Stimulated activated naive CD8-positive, alpha-beta T cell treated with anti-CD3 and anti-CD28 coated beads, Interleukin-15, amount 100 ng/mL, for 72 hours (primary cell): Measurements from ENCODE around the gene MTMR6.

Source experiments
- ATAC-seq: fragments of 150-1000 bp; cut with Tn5 transposase; 2 replicates; pipeline ENCODE4 v1.10.0; 2021; ENCODE audit warnings: mild to moderate bottlenecking, moderate library complexity
- DNase-seq, 2 donors: peaks; one replicate each; pipeline ENCODE4 v3.0.0; 2021 to 2022
- H3K27ac Mint-ChIP-seq, 2 donors: one replicate each; pipeline ENCODE4 v1.8.0; 2022; ENCODE audit warnings: mild to moderate bottlenecking in 2 of 2, mixed read lengths in 2 of 2, moderate library complexity in 2 of 2
- H3K27me3 Mint-ChIP-seq: one replicate; pipeline ENCODE4 v1.8.0; 2022; ENCODE audit warnings: mixed read lengths
- H3K4me1 Mint-ChIP-seq: one replicate; pipeline ENCODE4 v1.8.0; 2022; ENCODE audit warnings: mild to moderate bottlenecking, mixed read lengths
- H3K4me3 Mint-ChIP-seq, 2 donors: one replicate each; pipeline ENCODE4 v1.8.0; 2022; ENCODE audit warnings: mild to moderate bottlenecking in 2 of 2, mixed read lengths in 2 of 2, moderate library complexity in 1 of 2
- H3K9me3 Mint-ChIP-seq, 2 donors: one replicate each; pipeline ENCODE4 v1.8.0; 2022; ENCODE audit warnings: mixed read lengths in 2 of 2

Gene MTMR6

DNA sequence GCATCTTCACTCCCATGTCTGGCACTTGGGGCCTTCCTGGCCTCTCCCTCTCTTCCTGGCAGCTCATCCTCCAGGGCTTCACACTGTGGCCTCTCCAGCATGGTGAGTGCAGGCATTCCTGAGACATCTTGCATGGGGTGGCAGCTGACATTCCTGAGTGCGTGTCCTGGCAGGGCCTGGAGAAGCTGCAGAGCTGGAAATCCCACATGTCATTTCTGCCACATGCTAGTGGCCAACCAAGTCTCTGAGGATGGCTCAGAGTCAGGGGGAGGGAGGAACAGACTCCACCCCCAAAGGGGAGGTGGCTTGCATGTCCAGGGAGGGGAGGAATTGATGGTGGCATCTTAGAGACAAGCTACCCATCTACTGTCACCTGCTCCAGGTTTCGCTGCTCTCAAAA, 73.6 kb downstream of the MTMR6 start:
- Mint-ChIP-seq H3K27me3 (no peaks in the 10 kb centered on the region), H3K4me3 (no peak overlapping the region), H3K4me1 (no peaks in the 10 kb centered on the region), H3K27ac (no peak overlapping the region), H3K9me3 (no peaks in the 10 kb centered on the region)
- ATAC-seq: no peak
- no peak for DNase-seq

DNA sequence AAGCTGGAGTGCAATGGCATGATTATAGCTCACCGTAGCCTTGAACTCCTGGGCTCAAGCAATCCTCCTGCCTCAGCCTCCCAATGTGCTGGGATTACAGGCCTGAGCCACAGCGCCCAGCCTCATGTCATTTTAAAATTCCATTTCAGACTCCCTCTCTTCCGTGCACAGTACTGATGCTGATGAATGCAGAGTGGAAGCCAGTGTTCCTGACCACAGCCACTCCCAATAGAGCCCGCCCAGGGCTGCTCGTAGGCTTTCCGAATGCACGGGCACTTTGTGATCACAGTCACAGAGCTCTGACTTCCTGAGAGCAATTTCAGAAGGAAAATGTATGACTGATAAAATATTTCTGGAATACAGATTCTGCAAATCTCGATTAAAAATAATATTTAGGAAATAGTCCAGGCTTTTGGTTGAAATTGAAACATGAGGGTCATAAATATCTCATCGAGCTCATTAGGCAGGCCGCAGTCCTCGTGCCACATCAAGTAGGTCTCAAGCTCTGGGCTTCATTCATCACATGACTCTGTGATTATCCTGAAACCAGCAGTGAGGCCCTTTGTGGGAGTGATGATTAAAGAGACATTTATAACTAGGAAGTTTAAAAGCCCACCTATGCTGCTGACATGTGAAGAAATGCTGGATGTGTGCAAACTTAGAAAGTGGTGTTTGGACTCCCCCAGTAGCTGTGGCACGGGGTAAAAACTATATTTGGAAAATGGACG, 76.3 kb downstream of the MTMR6 start:
- Mint-ChIP-seq H3K9me3 (no peaks in the 10 kb centered on the region), H3K4me3 (no peak overlapping the region), H3K27ac (no peak overlapping the region), H3K27me3 (no peaks in the 10 kb centered on the region), H3K4me1 (no peaks in the 10 kb centered on the region)
- no peak for DNase-seq
- ATAC-seq: no peak

DNA sequence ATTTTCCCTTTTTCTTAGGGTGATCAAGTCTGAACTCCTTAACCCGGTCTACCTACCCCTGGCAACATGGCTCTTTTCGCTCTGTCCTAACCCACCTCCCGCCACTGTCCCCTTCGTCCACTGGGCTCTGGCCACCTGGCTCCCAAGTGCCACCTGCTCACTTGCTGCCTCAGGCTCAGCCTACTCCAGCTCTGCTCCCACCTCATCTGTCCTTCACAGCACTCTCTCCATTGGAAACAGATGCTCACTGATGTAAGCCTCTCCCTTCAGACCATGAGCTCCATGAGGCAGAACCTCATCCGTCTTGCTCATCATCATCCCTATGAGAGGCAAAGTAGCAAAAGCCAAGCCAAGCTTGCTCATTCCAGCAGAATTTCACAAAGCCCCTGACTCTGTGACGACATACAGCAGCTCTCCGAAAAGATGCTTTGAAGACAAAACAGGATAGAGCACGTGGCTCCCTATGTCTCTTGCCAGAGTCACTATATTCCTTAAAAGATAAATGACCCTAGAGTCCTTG, 79.9 kb downstream of the MTMR6 start:
- H3K9me3 Mint-ChIP-seq: no peaks in the 10 kb centered on the region
- no peaks in the 10 kb centered on the region for H3K4me1 Mint-ChIP-seq
- no peak overlapping the region for H3K27ac Mint-ChIP-seq
- ATAC-seq (no peak), DNase-seq (no peak)
- peaks cover 21% of the 10 kb centered on the region for H3K27me3 Mint-ChIP-seq
- H3K4me3 Mint-ChIP-seq: no peak overlapping the region

DNA sequence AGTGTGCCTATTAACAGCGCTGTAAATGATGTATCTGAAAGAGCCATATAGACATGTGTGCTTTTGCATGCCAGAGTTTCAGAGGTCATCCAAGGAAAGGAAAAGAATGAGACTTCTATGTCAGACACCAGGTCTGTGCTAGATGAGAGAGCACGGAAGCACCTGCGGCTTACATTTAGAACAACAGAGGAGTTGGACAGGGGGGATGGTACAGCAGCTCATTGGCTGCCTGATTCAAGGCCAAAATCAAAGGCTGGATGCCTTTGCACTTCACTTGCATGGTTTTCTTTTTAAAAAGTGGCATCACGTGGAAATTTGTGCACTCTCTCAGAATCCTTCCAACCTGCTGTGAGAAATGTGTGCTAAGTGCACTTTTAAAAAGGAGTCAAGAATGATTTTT, 82.4 kb downstream of the MTMR6 start:
- ATAC-seq (no peak), DNase-seq (no peak)
- Mint-ChIP-seq H3K4me1 (no peaks in the 10 kb centered on the region), H3K27ac (no peak overlapping the region), H3K4me3 (no peak overlapping the region), H3K9me3 (no peaks in the 10 kb centered on the region), H3K27me3 (peaks cover 29% of the 10 kb centered on the region)

DNA sequence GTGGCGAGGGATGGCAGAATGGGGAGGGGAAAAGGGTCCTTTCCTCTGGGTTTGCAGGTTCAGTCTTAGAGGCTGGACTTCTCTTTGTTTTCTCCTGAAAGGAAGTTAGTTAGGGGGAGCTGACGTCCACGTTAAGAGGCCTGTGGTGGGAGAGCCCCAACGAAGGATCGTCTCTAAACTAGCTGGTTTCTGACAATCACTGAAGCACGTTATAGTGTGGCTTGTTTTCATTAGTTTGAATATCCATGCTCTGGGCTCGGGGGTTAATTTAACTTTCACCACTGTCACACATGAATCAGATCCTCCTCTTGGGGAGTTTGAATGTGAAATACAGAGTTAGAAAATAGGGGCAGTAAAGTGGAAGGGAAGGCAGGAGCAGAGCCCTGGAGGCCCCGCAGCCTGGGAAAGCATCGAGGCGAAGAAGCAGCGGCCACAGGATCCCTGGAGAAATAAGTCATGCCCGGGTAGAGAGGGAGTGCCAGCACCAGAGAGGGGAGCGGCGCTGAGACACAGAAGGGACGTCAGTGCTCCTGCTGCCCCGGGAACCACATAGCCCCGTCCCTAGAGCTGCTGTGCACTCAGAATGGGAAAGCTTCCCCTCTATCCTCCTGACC, 84.1 kb downstream of the MTMR6 start:
- Mint-ChIP-seq H3K27me3 (peaks cover 32% of the 10 kb centered on the region), H3K9me3 (no peaks in the 10 kb centered on the region), H3K4me1 (no peaks in the 10 kb centered on the region), H3K27ac (no peak overlapping the region), H3K4me3 (no peak overlapping the region)
- no peak for ATAC-seq
- no peak for DNase-seq

DNA sequence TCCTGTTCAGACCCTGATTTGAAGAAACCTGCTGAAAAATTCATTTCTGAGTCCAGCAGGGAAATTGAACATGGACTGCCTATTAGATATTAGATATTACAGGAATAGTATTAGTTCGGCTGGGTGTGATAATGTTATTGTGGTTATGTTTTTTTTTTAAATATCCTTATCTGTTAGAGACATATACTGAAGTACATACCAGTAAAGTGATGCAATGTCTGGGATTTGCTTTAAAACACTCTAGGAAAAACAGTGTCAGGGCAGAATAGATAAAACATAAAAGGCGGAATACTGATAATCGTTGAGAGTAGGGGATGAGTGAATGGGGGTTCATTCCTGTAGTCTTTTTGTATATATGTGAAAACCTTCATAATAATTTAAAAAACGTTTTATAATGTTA, 86.5 kb downstream of the MTMR6 start:
- H3K27me3 Mint-ChIP-seq: peaks cover 48% of the 10 kb centered on the region
- no peak for ATAC-seq
- no peak for DNase-seq
- H3K4me3 Mint-ChIP-seq: no peak overlapping the region
- no peaks in the 10 kb centered on the region for H3K4me1 Mint-ChIP-seq
- no peaks in the 10 kb centered on the region for H3K9me3 Mint-ChIP-seq
- no peak overlapping the region for H3K27ac Mint-ChIP-seq

DNA sequence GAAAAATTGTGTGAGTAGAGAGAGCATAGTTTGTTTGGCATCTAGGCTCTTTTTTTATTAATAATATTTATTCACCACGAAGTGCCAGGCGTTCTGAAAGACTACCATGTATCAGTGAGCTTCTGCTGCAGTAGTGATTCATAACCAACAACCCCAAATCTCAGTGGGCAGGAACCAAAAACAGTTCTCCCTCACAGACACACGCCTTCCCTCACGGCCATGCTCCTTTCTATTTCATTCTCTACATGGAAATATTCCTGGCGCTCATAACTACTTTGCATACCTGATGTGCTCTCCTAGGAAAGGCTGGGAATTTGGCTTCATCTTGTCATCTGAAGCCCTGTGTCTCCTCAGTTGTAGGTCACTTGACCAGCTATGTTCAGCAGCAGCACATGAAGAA, 88.6 kb downstream of the MTMR6 start:
- ATAC-seq: no peak
- H3K27me3 Mint-ChIP-seq: peaks cover 43% of the 10 kb centered on the region
- no peaks in the 10 kb centered on the region for H3K4me1 Mint-ChIP-seq
- H3K9me3 Mint-ChIP-seq: no peaks in the 10 kb centered on the region
- no peak overlapping the region for H3K4me3 Mint-ChIP-seq
- no peak for DNase-seq
- H3K27ac Mint-ChIP-seq: no peak overlapping the region

DNA sequence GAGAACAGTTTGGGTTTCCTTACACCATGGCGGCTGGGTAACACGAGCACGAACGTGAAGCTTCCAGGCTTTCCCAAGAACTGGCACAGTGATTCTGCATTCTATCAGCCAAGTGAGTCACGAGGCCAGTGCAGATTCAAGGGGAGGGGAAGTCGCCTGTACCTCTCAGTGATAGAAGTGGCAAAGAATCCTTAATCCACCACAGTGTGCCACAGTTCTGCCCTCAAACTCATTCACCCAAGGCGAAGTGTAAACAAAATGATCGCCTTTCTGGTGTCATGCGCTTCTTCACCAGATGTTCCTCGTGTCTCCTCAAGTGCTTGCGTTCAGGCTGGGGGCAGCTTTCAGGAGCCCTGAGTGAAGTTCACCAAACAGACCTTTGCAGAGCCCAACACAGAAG, 90.3 kb downstream of the MTMR6 start:
- ATAC-seq: no peak
- H3K4me1 Mint-ChIP-seq: no peaks in the 10 kb centered on the region
- H3K27me3 Mint-ChIP-seq: peaks cover 38% of the 10 kb centered on the region
- H3K9me3 Mint-ChIP-seq: no peaks in the 10 kb centered on the region
- H3K27ac Mint-ChIP-seq: no peak overlapping the region
- no peak for DNase-seq
- H3K4me3 Mint-ChIP-seq: no peak overlapping the region
